ENCODE results near the gene NACC2.
A peak's percentile ranks its signal among the peaks of the same experiment; 100 is the strongest.

NACC2 gene

DNA sequence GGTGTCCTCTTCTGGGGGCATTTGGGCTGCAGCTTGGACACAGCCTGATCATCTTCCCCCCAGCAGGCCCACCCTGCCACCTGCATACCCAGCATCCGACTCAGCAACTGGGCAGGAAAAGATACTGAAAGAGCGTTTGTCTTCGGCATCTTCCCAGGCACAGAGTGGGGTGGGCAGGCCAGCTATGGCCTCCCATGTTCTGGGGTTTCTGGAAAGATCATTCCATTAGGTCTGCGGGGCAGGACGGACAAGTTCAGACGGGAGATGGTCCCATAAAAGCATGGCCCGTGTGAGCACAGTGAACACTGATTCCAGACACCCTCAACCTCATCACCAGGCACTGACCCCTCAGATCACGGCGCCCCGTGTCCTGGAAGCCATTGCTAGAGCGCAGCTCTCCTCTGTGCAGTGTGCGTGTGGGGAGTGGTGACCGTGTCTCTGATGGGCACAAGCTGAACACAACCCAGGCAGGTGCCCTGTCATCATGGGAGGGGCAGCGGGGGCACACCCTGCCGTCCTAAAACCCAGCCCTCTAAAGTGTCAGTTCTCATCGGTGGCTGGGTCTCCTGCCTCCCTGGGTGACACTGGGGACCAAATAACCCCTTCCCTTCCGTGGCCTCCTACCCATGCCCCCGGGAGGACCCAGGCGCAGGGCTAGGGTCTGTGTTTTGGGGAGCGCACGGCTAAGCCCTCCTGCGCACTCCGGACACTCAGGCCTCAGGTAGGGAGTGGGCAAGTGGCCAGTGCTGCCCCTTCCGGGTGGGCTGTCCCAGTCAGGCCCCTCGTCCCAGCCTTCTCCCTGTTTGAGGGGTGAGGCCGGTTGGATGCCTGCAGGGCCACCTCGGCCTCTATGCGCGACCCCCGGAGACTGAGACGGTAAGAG, 36.8 kb upstream of the NACC2 start:
- Histone ChIP-seq H3K4me3 (no peak overlapping the region), H3K27ac (no peak overlapping the region)

DNA sequence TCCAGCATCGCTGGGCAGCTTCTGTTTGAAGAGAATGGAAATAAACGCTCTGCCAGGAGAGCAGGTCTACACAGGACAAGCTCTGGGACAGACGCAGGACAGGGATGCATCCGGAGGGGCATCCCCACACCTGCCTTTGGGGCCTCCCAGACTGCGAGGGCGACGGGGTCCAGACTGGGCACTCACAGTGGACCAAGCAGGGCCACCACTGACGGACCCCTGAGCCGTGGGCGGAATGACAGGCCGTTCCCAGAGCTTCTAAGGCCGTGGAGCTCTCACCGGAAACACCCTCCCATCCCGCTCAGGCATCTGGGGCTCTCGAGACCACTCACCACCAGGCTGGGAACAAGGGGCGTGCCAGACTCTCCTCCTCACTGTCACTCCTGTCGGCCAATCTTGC, 34.1 kb upstream of the NACC2 start:
- H3K27ac ChIP-seq: no peak overlapping the region
- H3K4me3 ChIP-seq: no peak overlapping the region

DNA sequence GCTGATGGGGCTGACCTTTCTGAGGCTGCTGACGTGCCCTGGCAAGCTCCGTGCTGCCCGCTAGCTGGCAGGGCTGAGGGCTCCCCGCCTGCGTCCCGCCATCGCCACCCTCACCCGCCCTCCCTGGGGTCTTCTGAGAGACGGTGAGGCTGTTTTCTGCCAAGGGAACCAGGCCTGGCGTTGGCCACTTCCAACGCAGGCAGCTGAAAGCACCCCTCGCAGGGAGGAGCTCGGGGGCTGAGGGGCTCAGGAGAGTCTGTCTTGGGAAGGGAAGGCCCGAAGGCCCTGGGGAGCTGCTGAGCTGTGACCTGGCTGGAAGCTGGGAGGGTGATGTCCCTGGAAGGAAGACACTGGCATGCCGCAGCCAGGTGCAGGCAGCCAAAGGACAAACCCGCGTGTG, 33.3 kb upstream of the NACC2 start:
- Histone ChIP-seq H3K4me3 (no peak overlapping the region), H3K27ac (no peak overlapping the region)

DNA sequence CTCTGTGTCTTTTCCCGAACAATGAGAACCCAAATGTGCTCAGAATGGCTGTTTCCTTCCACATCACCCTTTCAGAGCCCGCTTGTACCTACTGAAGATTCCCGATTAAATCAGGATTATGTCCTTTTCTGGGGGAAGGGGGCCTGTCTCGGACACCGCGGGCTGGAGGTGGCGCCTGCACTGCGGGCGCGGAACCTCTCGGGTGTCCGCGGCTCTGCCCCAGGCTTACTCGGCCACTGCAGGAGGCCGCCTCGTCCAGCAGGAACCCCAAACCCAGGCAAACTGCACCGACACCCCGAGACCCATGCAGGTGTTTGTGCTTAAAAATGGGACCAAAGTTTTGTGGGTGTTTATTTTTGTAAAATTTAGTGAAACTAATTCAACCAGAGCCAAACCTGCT, 32.2 kb upstream of the NACC2 start:
- no peak overlapping the region for H3K4me3 ChIP-seq
- H3K27ac ChIP-seq: no peak overlapping the region

DNA sequence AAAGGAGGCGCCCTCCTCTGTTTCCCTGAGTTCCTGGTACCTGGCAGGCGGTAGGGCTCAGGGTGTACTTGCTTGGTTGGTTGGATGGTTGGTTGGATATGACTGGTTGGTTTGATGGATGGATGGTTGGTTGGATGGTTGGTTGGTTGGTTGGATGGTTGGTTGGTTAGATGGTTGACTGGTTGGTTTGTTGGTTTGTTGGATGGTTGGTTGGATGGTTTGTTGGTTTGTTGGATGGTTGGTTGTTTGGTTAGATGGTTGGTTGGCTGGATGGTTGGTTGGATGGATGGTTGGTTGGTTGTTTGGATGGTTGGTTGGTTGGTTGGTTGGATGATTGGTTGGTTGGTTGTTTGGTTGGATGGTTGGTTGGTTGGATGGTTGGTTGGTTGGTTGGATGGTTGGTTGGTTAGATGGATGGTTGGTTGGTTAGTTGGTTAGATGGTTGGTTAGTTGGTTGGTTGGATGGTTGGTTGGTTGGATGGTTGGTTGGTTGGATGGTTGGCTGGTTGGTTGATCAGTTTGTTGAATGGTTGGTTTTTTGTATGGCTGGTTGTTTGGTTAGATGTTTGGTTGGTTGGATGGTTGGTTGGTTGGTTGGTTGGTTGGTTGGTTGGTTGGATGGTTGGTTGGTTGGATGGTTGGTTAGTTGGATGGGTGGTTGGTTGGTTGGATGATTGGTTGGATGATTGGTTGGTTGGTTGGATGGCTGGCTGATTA, 30.0 kb upstream of the NACC2 start:
- Histone ChIP-seq H3K27ac (no peak overlapping the region), H3K4me3 (no peak overlapping the region)

DNA sequence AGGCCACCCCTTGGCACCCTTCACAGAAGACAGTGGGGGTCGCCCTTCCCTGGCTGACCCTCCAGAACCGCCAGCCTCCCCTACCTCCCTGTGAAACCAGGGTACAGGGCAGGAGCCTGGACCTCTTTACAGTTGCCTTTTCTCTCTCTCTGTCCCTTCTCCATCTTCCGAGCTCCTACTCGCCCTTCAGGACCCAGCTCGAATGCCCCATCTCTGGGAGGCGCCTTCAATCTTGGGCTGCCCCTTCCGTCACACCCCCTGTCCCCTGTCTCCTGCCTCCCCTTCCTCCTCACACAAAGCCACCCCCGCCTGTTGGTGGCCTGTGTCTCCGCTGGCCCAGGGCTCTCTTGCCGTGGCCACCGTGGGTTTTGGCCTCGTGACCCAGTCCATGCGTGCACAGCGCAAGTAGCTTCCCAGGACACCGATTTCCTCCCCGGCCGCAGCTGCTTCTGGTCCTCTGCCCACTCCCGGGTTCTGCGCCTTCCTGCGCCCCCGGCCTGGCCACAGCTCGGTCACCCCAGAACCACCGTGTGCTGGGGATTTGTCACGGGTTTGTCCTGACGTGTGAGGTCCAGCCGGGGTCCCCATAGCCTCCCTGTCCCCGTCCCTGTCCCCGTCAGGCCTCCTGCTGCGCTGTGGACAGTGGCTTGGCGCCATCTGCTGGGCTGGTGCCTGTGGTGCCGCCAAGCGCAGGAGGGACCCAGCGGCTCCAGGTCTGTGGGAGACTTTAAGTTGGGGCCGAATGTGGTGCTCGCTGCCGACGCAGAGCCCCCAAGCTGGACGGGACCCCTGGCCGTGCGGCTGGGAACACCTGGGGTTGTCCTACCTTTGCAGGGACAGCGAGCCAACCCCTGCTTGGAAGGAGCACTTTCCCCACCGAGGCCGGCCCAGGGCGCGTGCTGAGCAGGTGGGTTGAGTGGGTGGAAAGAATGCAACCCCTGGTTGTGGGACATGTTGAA, 27.6 kb upstream of the NACC2 start:
- no peak overlapping the region for H3K4me3 ChIP-seq
- no peak overlapping the region for H3K27ac ChIP-seq

DNA sequence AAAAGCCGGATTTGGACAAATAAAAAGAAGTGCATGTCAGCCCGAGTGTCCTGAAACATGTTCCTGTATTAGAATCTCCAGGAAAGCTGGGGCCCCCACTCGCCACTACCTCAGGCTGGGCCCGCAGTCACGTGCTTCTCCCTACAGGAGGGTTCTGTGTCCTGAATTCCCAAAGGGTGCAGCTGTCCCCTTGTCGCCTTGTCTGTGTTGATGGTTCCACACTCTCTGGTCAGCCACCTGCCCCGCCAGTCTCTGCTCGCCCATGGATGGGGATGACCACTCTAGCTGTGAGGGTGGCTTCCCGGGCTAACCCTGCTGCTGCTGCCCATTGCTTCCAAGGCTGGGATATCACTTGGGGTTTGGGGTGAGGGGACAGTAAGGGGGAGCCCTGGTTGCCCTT, 26.7 kb upstream of the NACC2 start:
- H3K4me3 ChIP-seq: no peak overlapping the region
- H3K27ac ChIP-seq: no peak overlapping the region

DNA sequence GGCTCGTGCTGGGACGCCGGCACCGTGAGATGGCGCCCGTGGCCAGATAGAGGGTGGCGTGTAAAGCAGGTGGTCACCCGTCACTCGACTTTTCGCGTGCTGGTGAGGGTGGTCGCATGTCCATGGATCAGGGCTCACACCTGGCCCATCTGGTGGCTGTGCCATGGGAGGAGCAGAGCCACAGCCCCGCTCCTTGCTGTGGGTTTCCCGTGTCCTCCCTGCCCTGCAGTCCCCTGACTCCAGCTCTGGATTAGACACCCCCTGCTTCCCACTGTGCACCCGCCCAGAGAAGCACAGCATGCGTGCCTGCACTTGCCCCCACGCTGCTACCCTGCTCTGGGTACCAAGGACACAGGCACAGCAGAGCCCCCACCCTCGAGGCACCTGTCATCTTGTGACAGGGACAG, 25.4 kb upstream of the NACC2 start:
- peak overlapping the region in 3 of 21 experiments; percentile 51 to 99 (median 96) for H3K27ac ChIP-seq
- no peak overlapping the region for H3K4me3 ChIP-seq

DNA sequence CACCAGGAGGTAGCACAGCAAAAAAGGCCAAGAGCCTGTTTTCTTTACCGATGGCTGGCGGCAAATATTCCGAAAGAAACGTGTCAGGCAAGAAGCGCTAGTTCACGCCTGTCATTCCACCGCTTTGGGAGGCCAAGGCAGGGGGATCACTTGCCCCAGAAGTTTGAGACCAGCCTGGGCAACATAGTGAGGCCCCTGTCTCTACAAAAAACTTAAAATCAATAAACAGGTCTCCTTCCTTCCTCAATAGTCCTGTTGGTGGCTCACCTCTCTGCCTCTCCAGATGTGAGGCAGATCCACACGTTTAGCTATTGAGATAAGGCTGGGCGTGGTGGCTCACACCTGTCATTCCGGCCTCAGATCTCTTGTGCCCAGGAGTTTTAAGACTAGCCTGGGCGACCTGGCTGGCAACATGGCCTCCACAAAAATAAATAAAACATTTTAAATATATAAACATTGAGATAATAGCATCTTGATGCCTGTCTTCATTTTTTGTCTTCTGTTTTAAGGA, 24.8 kb upstream of the NACC2 start:
- peak overlapping the region; percentile 88 to 100 (median 98) for H3K27ac ChIP-seq
- H3K4me3 ChIP-seq: peak overlapping the region; percentile 65 to 98 (median 83)

DNA sequence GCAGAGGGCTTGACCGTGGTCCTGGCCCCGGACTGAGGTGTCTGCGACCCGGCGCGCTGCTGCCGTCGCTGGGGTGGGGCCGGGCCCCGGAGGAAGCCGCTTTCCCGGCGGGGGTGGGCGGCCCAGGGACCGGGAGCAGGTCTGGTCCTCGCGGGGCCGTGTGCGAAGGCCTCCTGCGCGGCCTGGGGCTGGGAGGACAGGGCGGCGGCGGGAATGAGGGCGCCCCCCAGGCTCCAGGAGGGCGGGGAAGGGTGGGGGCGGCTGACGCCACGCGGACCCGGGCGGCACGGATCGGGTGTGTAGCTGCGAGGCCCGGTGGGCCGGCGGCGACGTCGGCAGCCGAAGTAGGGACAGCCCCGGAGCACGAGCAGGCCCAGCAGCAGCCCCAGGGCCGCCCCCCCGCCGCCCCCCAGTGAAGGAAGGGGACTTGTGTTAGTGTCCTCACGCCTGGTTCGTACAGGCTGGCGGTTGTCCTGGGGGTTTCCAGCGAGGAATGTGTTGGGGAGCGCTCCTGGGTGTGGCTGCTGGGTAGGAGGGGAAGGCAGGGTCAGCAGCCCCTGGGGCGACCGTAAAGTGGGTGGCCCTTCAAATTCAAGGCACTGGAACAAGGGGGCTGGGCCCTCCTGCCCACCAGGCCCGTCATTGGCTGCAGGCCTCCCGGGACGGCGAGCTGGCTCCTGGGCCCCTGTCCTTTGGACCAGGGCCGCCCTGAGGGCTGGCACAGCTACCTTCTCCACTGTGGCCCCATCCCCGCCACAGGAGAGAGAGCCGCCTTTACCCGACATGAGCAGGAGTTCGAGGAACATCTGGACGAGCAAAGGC, 24.2 kb upstream of the NACC2 start:
- Histone ChIP-seq H3K4me3 (peak overlapping the region; percentile 65 to 98 (median 83)), H3K27ac (peak overlapping the region; percentile 88 to 100 (median 98))

DNA sequence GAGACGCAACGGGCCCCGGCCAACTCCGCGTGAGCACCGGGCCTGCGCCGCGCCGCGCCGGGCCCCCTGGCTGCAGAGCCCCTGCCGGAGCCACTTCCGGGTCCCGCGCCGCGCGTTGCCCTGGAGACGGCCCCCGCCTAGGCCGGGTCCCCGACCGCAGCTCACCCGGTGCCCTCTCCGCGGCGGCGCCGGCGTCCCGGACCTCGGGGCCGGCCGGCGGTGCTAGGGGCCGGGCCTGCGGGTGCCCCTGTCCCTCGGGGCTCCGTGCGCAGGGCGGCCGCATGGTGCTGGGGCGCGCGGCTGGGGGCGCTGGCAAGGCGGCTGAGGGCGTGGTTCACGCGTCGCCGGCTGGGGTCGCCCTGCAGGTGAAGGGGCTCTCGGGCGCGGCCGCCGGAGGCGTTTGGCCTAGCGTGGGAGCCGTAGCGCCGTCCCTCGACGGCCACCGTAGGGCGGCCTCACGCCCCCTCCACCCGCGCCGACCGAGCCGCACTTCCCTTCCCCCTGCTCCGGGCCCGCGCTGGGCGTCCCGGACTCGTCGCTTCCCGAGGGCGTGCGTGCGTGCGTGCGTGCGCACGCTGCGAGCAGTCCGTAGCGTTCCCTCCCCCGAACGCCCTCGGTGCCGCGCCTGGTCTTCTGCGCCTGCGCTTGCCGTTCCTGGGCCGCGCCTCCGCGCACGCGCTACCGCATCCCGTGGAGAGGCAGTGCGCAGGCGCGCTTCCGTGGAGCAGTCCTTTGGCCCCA, 23.4 kb upstream of the NACC2 start, which contains the start of gene TMEM250:
TMEM250 (minus strand) TSS at position 556 of the 741 bp plus-strand sequence. CDS start 1,975 bp downstream, outside the sequence.
- H3K27ac ChIP-seq: peak within 1 kb of the TSS; percentile 88 to 100 (median 98)
- H3K4me3 ChIP-seq: peak within 1 kb of the TSS; percentile 65 to 98 (median 83)

DNA sequence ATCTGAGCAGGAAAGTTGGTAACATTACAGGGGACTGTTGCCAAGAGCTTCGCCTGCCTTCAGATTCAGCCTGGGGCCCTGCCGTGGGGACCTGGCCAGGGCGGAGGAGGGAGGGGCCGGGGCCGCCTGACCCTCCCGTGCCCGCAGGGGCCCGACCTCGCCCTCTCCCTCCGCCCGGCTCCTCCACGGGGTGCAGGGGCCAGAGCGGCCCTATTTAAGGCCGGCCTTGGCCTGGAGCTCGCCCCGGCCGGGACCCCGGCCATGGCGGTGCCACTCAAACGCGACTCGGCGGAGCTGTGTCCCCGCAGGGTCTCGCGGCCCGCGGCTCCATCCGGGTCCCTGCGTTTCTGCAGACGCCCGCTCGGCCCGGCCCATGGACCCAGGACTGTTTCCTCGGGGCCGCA, 22.8 kb upstream of the NACC2 start:
- Histone ChIP-seq H3K4me3 (peak overlapping the region; percentile 65 to 98 (median 83)), H3K27ac (peak overlapping the region; percentile 88 to 100 (median 98))

DNA sequence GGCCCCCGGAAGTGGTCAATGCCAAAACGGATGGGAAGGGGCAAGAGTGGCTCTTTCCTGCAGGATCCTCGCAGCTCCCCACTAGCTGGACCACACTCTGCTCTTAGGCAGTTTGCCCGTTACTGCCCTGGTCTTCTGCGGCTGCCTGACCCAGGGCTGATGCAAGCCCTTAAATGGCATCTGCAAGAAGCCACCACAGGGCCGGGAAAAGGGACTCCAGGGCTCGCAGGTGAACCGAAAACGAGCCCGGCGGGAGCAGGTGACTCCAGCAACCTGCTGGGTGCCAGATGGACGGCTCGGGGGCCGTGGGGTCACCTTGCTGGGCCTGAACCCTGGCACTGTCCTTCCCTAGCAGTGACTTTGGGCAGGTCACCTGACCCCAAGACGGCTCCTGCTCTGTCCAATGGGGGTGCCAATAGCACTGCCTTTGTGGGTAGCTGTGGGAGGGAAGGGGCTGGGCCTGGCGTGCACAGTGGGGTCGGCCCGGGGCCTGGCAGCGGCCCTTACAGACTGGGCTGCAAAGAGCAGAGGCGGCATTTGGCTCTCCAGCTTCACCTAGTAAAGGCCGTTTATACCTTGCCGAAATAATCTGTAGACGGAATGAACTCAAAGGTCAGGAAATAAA, 22.3 kb upstream of the NACC2 start:
- Histone ChIP-seq H3K4me3 (peak overlapping the region; percentile 65 to 98 (median 83)), H3K27ac (peak overlapping the region; percentile 88 to 100 (median 98))

DNA sequence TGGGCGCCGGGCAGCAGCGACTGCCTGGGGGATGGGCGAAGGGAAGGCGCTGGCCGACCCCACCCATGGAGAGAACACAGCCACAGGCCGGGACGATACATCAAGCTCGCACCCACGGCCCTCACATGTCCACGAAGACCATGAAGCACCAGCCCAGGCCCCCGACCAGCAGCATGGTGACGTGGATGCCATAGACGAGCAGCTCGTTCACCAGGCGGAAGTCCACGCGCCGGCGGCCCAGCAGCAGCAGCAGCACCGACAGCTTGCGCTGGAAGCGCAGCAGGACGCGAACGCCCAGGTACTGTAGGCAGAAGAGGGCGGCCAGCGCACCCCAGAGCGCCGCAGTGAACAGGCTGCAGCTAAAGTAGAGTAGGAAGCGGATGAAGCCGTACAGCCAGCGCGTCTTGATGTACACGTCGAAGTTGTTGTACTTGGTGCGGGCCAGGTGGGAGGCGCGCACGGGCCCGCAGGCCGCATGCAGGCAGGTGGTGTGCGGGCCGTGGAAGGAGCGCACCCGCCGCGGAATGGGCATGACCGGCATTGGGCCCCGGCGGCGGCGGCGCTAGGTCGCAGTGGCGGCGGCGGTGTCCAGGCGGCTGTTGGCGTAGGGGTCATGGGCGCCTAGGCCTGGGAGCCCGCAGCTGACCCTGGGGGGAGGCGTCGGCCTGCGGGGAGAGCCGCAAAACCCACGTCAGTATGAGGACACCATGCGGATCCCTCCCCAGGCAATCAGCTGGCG, 21.4 kb upstream of the NACC2 start:
- H3K27ac ChIP-seq: peak overlapping the region in 2 of 21 experiments; percentile 98 to 100
- H3K4me3 ChIP-seq: no peak overlapping the region

DNA sequence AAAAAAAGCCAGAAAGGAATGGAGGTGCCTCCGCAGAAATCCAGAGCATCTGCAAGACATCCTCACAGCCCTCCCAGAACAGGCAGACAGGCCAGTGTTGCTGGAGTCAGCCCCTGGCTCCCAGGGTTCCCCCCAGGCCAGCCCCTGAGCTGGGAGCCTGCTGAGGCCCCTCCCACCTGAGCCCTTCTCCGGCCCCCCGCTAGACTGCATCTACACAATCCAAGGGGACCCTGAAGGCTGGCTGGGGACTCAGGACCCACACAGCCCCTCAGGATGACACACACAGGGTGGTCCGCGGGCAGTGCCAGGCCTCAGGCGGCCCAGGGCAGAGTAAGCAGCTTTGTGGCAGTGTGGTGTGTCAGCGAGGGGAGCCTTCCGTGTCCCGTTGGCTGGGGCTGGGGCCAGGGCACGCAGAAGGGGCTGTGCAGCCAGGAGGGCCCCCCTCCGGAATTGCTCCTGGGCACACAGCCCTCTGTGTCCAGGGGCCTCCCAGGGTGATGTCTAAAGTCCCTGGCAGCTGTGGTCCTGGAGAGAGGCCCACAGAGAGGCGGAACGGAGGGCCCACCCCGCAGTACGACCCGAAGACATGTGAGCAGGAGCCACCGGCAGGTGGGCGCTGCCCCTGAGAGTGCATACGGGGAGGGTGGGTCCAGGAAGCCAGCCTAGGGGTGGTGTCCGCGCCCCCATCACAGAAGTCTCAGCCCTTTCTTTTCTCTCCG, 20.7 kb upstream of the NACC2 start:
- no peak overlapping the region for H3K27ac ChIP-seq
- no peak overlapping the region for H3K4me3 ChIP-seq

DNA sequence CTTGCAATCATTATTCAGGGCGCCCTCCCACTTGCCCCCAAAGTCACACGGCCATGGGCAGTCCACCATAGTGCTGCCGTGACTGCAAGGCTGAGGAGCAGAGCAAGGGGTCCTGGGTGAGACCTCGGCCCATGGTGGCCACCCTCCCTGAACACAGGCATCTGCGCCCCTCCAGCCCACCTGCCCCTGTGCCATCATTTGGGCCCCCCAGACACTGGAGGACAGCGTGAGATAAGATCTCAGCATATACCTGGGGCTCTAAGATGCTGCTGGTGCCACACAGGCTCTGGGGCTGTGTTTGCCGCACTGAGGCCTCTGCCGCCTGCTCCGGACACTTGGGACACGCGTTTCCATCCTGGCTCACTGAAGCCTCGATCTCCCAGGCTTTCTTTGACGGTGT, 20.1 kb upstream of the NACC2 start:
- no peak overlapping the region for H3K4me3 ChIP-seq
- no peak overlapping the region for H3K27ac ChIP-seq

Measured in skin epidermis (tissue), 12 donors.